Left lobe of liver (tissue), 2 donors: ENCODE measurements around the gene SIX2. TPM values are rescaled to one million over a fixed set of nuclear protein-coding genes. Genes with fewer than 3 reads are reported as not detected.

Source experiments
- ATAC-seq: fragments of 200-7000 bp; cut with Tn5 transposase; one replicate; pipeline ENCODE4 v1.9.1; 2020; ENCODE audit warnings: mild to moderate bottlenecking, moderate library complexity
- DNase-seq: peaks from one replicate; pipeline ENCODE4 v3.0.0-alpha.2; 2020; ENCODE audit warnings: low spot score
- total RNA-seq: library from RNA; stranded (reverse); gene quantifications from one replicate; pipeline ENCODE4 v1.2.1, GENCODE V29; 2021
- donor health status: DM: no; HTN: no; CAD: no; lungs with moderate emphysema.
- donor health status: DM: no; HTN: yes; CAD: no.

Gene SIX2
- total RNA-seq, 1 donor from 2014 or later = not detected

DNA sequence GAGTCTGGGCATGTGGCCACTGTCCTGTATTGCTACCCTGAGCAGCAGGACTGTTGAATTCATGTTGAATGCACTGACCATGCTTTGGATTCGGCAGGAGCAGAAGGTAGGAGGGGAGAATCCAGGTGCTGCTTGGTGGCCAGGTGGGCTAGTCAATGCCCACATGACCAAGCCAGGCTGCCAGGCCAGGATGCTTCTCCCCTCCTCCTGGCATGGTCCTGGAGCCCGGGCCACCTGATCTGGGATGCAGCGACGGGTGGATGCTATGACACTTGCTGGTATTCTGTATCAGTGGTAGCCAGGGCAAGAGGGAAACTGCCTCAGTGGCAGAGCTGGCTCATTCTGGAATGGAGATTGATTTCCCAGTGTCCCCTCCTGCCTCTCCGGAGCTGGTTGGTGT lies 14.8 kb upstream of the SIX2 start:
- DNase-seq (no peak), ATAC-seq (no peak)

DNA sequence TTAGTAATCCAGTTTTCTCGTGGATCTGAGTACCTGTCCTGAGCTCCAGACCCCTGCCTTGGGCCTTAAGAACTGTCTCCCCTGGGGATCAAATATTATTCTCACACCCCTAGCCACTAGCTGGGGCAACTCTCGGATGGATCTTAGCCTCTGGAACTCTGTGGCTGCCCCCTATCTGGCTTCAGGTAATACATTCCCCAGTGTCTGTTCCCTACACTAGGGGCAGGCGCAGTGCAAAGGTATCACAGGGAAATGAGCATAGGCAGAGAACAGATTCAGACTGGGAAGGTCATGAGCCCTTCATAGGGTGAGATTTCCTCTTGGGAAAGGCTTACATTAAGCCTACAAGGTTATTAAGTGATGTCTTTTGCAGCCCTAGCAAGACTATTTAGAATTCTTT lies 11.2 kb upstream of the SIX2 start:
- no peak for DNase-seq
- ATAC-seq = no peak

DNA sequence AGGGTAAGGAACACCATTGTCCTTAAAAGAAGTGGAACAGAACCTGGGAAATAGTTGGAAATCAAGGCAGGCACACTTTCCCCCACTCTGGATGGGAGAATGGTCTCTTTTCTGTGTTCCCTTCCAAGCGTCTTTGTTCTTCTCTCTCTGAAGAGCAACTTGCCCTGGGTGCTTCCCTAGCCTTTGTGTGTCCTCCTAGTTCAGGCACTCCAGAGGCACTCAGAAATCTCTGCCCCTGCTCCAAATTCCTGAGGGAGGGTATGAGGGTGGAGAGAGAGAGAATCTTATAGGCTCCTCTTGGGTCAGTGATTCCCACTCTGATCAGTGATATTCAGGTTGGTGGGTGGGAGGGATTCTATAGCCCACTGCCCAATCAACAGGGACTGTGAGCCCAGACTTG lies 8.8 kb upstream of the SIX2 start:
- DNase-seq (no peak), ATAC-seq (no peak)

DNA sequence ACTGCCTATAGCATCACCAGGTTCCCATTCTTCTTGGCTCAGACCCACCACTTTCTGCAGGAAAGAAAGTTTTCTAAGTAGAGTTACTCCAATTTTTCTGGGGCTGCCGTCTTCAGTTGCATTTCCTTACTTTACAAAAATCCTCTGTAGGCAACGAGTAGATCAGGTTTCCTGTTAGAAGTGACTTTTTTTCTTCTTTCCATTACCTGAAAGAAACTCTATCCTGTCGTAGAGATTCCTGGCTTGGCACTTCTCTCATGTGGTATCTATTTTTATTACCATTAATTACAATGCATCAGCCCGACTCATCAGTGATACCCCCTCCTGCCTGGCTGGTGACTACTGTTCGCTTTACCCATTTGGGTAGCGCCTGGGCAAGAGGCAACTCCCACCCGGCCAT lies 5.6 kb upstream of the SIX2 start:
- ATAC-seq = no peak
- no peak for DNase-seq

DNA sequence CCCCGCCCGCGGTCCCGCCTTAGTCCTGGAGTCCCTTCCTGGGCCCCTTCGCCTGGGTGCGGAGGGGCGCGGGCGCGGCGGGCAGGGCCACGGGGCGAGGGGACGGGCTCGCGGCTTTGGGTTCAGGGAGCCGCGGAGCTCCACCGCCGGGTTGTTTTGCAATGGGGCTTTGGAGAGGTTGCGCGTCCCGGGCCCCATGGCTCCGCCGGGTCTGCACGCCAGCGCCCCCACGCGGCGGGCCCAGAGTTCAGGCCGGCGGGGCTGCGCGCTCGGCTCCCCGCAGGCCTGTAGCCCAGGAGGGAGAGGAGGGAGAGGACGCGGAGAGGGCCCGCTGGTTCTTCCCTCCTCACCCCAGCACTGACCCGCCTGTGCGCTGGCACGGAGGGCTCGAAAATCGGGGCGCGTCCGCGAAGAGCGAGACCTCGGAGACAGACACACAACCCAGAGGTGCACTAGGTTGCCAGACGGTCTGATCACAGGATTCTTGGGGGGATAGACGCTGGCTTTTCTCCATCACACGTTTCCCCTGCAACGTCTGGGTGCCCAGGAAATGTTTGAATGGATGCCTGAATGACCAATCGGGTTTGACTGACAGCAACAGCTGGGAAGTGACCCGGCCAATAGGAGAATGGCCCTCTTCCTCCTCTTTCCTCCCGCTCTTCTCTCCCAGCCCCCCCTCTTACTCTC lies 4.9 kb upstream of the SIX2 start:
- peak; percentile 39 for ATAC-seq
- DNase-seq = no peak

DNA sequence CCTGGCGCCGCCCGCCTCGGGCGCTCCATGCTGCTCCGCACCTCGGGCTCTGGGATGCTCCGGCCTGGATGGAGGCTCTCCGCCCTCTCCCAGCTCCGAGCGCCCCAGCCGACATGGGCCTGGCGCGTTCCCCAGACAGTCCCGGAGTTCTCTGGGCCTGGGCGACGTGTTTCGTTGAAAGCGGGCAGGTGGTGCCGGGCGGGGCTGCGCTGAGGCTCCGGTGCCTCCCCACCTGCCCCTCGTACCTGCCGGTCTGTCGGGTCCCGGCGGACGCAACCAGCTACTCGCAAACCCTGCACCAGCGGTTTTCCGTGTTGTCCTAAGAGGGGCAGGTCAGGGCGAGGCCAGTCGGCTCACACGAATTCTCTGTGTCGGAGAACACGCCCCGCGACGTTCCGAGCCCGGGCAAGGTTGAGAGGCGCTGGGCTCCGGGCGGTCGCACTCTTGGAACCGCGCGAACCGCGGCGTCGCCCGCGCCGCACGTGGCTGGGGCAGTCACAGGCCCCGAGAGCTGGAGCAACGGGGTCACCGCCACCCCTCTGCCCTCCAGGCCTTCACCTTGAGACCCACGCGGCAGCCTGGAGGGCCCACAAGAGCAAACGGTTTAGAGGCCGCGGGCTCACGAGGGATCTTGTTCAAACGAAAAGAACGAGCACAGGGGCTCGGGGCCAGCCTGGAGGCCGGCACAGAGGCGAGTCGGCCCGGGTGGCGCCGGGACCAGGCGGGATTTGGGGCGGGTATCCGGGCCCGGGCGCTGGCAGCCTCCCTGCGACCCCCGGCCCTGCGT lies 4.2 kb upstream of the SIX2 start:
- DNase-seq (no peak), ATAC-seq (no peak)

DNA sequence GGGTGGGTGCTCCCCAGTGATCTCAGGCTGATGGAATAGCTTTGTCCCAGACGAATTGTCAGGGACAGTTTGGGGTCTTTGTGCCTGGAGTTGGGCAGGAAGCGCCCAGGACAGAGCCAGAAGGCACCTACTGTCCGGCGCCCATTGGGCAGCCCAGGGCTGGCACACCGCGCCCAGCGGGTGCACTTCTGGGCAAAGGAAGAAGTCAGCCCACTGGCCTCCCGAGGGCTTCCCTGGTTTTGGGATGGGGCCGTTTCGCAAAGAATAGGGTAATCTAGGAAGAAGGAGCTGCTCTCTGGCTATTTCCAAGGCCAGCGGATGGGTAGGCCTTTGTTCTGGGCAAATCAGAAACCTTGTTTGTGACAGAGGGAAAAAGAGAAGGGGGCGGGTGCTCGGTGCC lies 3.5 kb upstream of the SIX2 start:
- DNase-seq = no peak
- no peak for ATAC-seq

DNA sequence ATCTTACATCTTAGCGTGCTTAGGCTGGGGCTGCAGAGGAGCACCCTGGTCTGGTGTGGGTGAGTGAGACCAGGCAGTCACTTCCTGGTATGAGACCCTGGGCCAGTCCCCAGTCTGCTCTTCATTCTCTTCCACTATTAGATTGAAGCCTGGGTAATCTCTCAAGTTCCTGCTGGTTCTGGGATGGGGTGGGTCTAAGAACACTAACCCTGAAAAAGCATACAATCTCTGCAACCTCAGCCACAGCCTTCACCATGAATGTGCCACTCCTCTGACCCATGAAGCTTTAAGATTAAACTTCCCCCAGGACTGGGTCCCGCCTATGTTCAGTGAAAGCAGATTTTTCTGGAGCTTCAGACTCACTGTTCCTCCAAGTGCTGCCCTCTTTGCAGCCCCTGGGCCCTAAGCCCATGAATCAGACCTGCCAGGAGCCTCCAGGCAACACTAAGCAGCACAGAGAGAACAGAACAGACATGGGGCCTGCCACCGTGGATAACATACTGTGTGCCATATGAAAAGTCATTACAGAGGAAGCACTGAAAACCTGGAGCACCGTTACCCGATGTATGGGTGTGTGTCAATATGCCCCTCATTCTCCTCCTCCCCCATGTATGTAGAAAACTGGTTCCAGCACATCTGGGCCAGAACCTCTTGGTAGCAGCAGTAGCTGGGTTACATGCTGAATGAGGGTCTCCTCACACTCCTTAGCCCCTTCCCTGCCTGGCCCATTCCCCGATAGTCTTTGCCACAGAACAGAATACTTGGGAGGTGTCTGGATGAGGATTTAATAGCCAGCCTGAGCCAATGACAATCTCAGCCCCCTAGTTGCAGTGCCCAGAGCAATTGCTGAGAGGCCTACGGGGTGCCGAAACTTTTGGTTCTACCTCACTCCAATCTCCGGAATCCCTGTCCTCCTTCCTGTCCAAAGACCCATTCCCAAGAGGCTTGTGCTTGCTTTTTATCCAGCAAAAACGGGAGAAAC lies 2.7 kb upstream of the SIX2 start:
- no peak for DNase-seq
- ATAC-seq = no peak

DNA sequence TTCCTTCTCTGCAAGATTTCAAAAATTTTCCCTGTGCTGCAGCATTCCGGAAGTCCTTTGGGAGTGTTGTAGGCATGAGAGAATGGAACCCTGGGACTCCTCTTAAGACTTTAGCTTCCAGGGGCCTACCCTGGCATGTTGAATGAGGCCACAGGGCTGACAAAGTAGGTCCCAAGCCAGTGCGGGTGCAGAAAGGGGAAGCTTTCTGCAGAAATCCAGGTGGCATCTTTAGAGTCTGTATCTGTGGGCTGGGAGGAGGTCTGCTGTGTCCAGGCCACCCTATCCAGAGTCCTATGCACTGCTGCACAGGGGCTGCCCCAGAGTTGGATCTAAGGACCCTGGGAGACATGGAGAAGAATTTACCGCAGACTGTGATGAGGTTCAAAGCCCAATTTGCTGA lies 1.9 kb upstream of the SIX2 start:
- no peak for DNase-seq
- ATAC-seq = no peak

DNA sequence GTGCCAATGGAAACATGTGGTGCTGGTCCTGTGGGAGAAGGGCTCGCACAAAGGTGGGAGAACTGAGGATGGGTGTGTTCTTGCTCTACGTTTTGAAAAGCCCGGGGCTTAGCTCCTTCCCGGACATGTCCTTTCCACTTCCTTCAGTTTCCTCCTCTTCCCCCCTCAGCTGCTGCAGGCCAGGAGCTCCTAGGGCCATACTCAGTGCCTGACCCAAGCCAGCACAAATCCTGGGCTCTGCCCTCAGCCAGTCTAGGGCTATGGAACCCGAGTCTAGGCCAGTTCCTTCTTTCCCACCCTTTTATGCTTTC lies 1.4 kb upstream of the SIX2 start:
- DNase-seq = no peak
- no peak for ATAC-seq

DNA sequence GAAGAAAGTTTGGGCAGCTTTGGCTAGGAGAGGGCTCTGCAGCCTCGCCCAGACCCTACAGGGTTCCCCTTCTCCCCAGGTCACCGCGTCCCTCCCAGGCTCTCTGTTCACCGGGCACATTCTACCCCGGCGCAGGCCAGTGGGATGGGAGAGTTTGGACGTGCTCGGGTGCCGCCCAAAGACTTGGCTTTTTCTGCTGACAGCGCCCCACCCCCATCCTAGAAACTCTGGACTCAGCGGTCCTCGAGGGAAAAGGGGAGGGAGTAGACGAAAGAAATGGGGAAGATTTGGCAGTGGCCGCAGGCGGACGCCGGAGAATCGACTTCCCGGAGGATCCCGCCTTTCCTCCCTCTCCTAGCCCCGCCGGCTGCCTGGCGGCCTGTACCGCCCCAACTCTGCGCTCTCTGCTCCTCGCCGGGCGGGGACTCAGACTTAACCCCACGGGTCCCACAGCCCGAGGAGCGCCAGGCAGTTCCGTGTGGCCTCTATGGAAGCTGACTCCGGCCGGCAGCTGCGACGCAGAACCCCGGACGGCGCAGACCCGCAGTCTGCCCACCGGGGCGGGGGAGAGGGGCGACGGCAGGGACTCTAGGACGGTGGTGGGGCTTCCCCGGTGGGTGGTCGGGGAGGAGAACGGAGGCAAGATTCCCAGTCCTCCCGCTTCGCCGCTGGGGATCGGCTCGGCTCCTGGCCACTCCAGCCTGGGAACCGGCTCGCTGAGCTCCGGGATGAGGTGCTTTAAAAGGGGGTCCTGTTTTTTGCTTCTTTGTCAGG lies 863 bp upstream of the SIX2 start:
- DNase-seq (no peak), ATAC-seq (peak; percentile 44)

DNA sequence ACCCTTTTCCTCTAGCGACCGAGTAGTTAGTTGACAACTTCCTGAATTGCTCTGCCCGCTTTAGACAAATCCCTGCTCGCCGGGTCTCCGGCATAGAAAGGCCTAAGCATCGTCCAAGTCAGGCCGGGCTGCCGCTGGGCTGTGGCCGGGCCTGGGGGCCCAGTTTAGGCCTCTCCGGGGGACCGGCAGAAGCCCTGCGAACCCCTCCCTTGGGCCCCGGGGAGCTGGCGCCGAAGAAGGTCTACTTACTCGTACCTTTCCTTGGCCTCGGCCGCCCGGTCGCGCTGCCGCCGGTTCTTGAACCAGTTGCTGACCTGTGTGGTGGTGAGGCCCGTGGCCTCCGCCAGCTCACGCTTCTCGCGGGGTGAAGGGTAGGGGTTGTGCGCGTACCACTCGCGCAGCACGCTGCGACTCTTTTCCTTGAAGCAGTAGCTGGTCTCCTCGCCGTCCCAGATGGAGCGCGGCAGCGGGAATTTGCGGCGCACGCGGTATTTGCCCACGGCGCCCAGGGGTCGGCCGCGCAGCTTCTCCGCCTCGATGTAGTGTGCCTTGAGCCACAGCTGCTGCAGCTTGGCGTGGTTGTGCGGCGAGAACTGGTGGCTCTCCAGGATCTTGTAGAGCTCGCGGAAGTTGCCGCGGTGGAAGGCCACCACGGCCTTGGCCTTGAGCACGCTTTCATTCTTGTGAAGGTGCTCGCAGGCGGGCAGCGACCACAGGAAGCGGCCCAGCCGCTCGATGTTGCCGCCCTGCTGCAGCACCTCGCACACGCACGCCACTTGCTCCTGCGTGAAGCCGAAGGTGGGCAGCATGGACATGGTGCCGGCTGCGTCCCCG lies 739 bp downstream of the SIX2 start:
- DNase-seq (no peak), ATAC-seq (no peak)

DNA sequence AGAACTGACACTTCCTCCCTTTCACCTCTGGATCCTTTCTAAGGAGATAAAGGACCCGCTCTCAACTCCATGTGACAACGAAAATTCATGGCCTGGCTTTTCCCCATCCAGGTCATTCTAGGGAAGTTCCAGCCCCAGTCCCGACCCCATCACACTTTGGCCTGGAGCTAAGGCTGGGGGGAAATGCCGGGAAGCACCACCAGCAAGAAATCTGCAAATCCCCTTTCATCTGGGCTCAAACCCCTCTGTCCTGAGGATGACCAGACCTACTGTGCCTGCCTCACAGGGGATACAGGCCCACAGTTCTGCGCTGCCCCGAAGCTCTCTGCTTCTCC lies 1.3 kb downstream of the SIX2 start:
- DNase-seq (no peak), ATAC-seq (no peak)

DNA sequence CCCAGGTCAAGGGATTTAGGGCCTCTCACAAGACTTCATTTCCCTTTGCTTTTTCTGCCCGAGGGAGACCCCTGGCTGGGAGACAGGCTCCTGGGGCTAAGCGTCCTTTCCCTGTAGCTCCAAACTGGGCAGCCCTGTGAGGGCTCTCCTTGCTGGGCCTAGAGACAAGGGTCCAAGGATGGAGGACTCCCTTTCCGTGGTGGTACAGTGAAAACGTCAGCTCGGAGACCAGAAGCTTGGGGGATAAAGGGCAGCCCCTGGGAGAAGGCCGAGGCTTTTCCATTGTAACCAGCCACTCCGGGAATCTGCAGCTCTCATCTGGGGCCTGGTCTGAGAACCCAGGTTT lies 2.3 kb downstream of the SIX2 start:
- no peak for DNase-seq
- no peak for ATAC-seq

DNA sequence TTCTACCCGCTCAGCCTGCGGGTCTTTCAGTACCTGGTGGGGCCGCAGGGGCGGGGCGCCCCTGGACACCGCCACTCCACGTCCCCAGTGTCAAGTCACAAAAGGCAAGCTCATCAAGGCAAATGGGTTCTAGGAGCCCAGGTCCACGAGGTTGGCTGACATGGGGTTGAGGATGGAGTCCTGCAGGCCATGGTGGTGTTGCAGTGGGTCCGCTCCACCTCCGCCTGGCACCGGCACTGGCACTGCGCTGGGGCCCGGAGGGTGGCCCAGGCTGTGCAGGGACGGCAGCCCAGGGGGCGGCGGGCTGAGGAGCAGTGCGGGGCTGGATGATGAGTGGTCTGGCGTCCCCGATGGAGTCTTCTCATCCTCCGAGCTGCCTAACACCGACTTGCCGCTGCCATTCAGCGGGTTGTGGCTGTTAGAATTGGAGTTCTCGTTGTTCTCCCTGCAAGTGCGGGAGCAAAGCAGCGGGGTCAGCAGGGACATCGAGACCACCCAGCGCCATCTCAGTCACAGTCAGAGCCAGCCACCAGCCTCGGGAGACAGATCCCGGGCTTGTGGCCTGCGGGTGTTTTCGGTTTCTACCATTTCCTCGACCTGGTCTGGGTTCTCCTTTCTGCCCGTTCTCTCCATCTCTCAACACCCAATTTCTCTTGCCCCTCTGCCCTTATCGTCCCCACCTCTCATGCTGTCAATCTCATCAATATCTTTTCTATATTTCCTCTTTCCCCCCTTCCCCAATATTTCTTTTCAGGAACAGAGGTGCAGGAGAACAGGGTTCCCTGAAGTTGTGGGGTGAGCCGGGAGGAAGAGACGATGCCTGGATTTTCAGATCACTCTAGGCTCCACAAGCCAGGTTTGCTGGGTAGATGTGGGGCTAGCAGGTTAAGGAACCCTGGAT lies 3.0 kb downstream of the SIX2 start:
- ATAC-seq (no peak), DNase-seq (no peak)

DNA sequence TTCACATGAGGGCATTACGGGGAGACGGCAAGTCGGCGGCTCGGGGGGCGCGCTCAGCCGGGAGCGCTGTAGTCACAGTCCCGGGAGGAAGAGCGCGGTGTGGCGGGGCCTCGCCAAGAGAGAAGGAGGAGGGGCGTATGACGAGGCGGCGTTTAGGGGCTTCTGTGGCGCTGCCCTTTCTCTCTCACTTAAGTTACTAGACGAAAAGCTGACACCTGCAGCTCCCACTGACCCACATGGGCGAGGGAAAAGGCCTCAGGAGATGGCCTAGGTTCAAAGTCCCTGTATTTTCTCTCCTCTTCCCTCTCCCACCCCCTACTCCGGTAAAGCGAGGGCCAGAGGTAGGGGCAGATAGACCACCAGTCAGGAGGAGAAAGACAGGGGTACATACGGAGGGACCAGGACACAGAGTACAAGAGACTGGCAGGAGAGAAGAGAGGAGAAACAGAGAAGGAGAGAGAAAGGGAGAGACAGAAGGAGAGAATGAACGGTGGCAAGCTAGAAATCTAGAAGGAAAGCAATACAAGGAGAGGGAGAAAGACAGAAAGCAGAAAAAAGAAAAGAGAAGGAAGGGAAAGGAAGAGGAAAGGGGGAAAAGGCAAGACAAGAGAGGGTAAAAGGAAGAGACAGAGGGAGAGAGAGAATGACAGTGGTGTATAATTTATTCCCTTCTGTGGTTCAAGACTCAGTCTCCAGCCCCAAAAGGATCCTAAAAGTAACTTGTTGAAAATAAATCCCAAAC lies 3.8 kb downstream of the SIX2 start:
- DNase-seq (no peak), ATAC-seq (no peak)

DNA sequence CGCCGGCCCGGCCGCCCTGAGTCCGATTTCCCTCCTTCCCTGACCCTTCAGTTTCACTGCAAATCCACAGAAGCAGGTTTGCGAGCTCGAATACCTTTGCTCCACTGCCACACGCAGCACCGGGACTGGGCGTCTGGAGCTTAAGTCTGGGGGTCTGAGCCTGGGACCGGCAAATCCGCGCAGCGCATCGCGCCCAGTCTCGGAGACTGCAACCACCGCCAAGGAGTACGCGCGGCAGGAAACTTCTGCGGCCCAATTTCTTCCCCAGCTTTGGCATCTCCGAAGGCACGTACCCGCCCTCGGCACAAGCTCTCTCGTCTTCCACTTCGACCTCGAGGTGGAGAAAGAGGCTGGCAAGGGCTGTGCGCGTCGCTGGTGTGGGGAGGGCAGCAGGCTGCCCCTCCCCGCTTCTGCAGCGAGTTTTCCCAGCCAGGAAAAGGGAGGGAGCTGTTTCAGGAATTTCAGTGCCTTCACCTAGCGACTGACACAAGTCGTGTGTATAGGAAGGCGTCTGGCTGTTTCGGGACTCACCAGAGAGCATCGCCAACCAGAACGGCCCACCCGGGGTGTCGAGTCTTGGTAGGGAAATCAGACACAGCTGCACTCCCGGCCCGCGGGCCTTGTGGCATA lies 4.6 kb downstream of the SIX2 start:
- ATAC-seq (no peak), DNase-seq (no peak)
